Muscle layer of duodenum (tissue), 2 donors: ENCODE measurements around the gene NVL.

ENCODE experiments used
- H3K27ac ChIP-seq: one replicate; pipeline ENCODE4 v1.7.0; 2013; ENCODE audit warnings: mild to moderate bottlenecking, low read length
- H3K27me3 ChIP-seq: one replicate; pipeline ENCODE4 v1.7.0; 2013; ENCODE audit warnings: low read depth, mild to moderate bottlenecking, control low read depth, low read length
- H3K36me3 ChIP-seq, 2 donors: one replicate each; pipeline ENCODE4 v1.7.0; 2013; ENCODE audit warnings: low read length in 2 of 2, control low read depth in 1 of 2, mild to moderate bottlenecking in 1 of 2; ENCODE audit not compliant: insufficient read depth in 2 of 2, control insufficient read depth in 1 of 2
- H3K4me1 ChIP-seq, 2 donors: one replicate each; pipeline ENCODE4 v1.7.0; 2013; ENCODE audit warnings: low read length in 2 of 2, mild to moderate bottlenecking in 2 of 2, control low read depth in 1 of 2, moderate library complexity in 1 of 2; ENCODE audit not compliant: insufficient read depth in 2 of 2, control insufficient read depth in 1 of 2
- H3K4me3 ChIP-seq, 2 donors: one replicate each; pipeline ENCODE4 v1.7.0; 2013; ENCODE audit warnings: low read length in 2 of 2, low read depth in 1 of 2, mild to moderate bottlenecking in 1 of 2
- H3K9me3 ChIP-seq, 2 donors: one replicate each; pipeline ENCODE4 v1.7.0; 2013; ENCODE audit warnings: low read length in 2 of 2, control low read depth in 1 of 2, mild to moderate bottlenecking in 1 of 2; ENCODE audit not compliant: control insufficient read depth in 1 of 2
- donor health status: healthy.

NVL gene

DNA sequence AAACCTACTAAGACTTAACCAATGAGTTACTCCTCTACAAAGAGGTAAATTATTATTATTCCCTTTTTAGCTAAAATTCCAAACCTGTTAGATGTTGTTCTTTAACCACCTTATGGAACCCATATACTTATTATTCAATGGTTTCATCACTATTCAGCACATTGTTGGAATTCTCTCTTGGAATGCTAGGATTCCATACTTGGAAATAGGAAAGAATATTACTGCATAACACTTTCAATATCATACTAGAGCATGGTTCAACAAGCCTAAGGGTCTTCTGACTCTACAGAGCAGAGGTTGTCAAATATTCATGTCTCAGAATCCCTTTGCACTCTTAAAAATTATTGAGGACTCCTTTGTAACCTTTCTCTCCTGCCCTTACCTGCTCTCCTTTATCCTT is 77.5 kb downstream of the NVL start:
- H3K27ac ChIP-seq = no peak overlapping the region
- no peaks in the 10 kb centered on the region for H3K27me3 ChIP-seq
- H3K9me3 ChIP-seq = no peaks in the 10 kb centered on the region
- no peak overlapping the region for H3K4me3 ChIP-seq
- peaks cover 12 to 24% of the 10 kb centered on the region in 2 donors for H3K36me3 ChIP-seq
- no peaks in the 10 kb centered on the region for H3K4me1 ChIP-seq

- peaks cover 12 to 25% of the 10 kb centered on the region in 2 donors for H3K36me3 ChIP-seq
- no peaks in the 10 kb centered on the region for H3K4me1 ChIP-seq
- H3K27ac ChIP-seq = no peak overlapping the region
- no peaks in the 10 kb centered on the region for H3K9me3 ChIP-seq
- H3K4me3 ChIP-seq = no peak overlapping the region
- no peaks in the 10 kb centered on the region for H3K27me3 ChIP-seq
Observed at GRCh38 chr1:224251741-224252146, 78.2 kb downstream of the NVL start.

DNA sequence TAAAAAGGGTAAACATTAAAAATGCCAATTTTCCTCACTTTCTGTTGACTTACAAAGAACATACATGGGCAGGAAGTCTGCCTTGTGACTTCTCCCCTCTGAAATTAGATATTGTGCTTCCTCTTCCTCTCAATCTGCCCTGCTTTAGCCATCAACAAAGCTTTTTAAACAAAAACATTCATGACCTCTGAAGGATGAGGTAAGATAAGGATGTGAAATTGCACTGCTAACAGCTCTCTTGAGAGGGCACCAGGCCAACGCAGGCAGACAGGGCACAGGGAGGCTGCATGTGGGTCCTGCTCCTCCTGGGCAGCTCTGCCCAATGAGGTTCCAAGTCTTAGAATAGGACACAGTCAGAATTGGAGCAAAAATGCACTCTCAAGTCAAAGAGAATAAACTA is 84.8 kb downstream of the NVL start:
- no peaks in the 10 kb centered on the region for H3K4me1 ChIP-seq
- peak overlapping the region; percentile 23 for H3K27ac ChIP-seq
- H3K27me3 ChIP-seq = no peaks in the 10 kb centered on the region
- H3K4me3 ChIP-seq = no peak overlapping the region
- H3K9me3 ChIP-seq = no peaks in the 10 kb centered on the region
- peaks cover 12 to 29% of the 10 kb centered on the region in 2 donors for H3K36me3 ChIP-seq

- Histone ChIP-seq H3K27ac (no peak overlapping the region), H3K4me3 (no peak overlapping the region), H3K9me3 (no peaks in the 10 kb centered on the region), H3K4me1 (no peaks in the 10 kb centered on the region), H3K27me3 (no peaks in the 10 kb centered on the region), H3K36me3 (peaks cover 6 to 32% of the 10 kb centered on the region in 2 donors)
Observed at GRCh38 chr1:224238756-224239155, 91.2 kb downstream of the NVL start.

DNA sequence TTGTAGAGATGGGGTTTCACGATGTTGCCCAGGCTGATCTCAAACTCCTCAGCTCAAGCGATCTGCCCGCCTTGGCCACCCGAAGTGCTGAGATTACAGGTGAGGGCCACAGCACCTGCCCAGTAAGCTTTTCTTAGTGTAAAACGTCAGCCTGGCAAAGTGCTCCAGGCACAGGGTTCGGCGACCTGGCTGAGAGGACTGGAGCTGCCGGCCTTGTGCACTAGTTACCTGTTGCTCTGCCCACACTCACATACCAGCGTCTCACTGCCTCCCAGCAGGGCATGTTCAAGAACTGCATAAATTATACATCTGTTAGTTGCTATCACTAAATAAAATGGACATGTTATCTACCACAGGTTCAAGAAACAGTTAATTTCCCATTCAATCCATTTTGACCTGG is 91.8 kb downstream of the NVL start:
- Histone ChIP-seq H3K27ac (no peak overlapping the region), H3K36me3 (peaks cover 6 to 32% of the 10 kb centered on the region in 2 donors), H3K4me3 (no peak overlapping the region), H3K4me1 (no peaks in the 10 kb centered on the region), H3K9me3 (no peaks in the 10 kb centered on the region), H3K27me3 (no peaks in the 10 kb centered on the region)

DNA sequence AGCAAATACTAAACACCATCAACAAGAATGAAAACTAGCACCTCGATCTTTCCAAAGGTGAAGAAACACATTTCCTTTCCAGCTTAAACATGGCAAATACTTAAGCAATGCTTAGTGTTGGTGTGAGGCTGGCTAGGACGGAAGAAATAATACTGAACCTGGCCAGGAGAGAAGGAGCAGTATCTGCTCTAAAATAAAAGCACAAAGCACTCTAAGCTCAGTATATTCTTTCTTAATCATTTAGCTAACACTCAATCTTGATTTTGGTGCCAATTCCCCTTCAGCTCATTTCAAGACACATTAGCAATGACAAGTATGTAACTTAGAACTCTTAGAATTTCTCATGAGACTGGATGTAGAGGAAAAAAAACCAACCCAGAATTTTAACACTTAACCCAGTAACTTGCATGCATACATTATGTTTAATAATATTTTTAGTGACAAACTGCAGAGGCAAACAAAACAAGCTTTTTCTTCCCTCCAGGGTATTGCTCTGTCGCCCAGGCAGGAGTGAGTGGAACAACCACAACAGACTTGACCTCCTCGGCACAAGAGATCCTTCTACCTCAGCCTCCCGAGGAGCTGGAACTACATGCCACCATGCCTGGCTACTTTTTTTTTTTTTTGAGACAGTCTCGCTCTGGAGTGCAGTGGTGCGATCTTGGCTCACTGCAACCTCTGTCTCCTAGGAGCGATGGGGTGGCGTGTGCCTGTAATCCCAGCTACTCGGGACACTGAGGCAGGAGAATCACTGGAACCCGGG is 92.7 kb downstream of the NVL start:
- Histone ChIP-seq H3K4me1 (no peaks in the 10 kb centered on the region), H3K36me3 (peaks cover 6 to 32% of the 10 kb centered on the region in 2 donors), H3K4me3 (no peak overlapping the region), H3K27ac (no peak overlapping the region), H3K9me3 (no peaks in the 10 kb centered on the region), H3K27me3 (no peaks in the 10 kb centered on the region)

DNA sequence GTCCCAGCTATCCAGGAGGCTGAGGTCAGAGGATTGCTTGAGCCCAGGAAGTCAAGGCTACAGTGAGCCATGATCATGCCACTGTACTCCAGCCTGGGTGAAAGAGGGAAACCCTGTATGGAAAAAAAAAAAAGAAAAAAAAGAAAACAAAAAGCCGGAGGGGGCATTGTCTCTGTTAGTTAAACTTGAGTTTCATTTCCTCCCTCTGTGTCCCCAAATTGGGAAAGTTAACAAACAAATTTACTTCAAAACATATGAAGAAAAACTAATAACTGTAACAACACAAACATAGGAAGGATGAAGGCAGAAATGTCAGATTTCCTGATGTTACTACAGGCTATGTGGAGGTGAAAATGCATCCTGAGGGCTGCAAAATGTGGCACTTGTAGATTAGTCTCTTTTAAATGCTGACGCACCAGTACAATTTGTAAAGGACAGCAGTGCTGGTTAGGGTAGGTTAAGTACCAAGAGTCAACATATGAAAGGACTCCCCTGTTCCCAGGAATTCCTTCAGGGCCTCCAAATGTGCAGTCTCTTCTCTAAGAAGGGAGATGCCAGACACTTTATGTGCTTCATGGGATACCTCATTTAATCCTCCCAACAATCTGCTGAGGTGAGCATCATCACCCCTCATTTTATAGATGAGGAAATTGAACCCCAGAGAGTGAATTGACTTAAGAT is 94.0 kb downstream of the NVL start:
- Histone ChIP-seq H3K4me1 (no peaks in the 10 kb centered on the region), H3K4me3 (no peak overlapping the region), H3K9me3 (no peaks in the 10 kb centered on the region), H3K36me3 (peaks cover 11 to 32% of the 10 kb centered on the region in 2 donors), H3K27me3 (no peaks in the 10 kb centered on the region), H3K27ac (no peak overlapping the region)

DNA sequence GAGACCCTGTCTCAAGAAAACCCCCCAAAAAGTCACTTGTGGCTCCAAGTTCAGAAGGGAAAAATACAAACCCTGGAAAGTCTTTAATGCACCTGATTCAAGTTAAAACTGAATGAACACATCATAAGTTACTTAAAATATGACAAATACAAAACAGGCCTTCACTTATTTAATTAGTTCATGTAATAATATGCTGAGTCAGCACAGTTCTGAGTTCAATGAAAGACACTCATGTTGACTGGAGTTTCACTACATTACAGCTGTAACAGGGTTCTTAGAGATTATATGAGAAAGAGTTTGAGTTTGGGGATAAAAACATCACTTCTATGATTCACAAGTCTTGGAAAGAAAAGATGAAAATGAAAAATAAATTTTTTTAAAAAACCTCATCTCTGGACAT is 96.0 kb downstream of the NVL start:
- Histone ChIP-seq H3K27ac (no peak overlapping the region), H3K27me3 (no peaks in the 10 kb centered on the region), H3K36me3 (peaks cover 11 to 43% of the 10 kb centered on the region in 2 donors), H3K4me1 (no peaks in the 10 kb centered on the region), H3K9me3 (no peaks in the 10 kb centered on the region), H3K4me3 (no peak overlapping the region)

GRCh38 chr1:224226849-224227502 is 103.0 kb downstream of the NVL start:
- no peaks in the 10 kb centered on the region for H3K9me3 ChIP-seq
- peaks cover 0 to 7% of the 10 kb centered on the region in 2 donors for H3K4me1 ChIP-seq
- H3K4me3 ChIP-seq = no peak overlapping the region
- no peak overlapping the region for H3K27ac ChIP-seq
- H3K27me3 ChIP-seq = no peaks in the 10 kb centered on the region
- H3K36me3 ChIP-seq = peaks cover 11 to 35% of the 10 kb centered on the region in 2 donors

GRCh38 chr1:224223819-224224714 is 105.9 kb downstream of the NVL start:
- peaks cover 6 to 19% of the 10 kb centered on the region in 2 donors for H3K36me3 ChIP-seq
- no peaks in the 10 kb centered on the region for H3K27me3 ChIP-seq
- peak overlapping the region; percentile 25 for H3K27ac ChIP-seq
- H3K4me1 ChIP-seq = peaks cover 0 to 7% of the 10 kb centered on the region in 2 donors
- peak overlapping the region in 1 of 2 donors; percentile 26 for H3K4me3 ChIP-seq
- no peaks in the 10 kb centered on the region for H3K9me3 ChIP-seq
